NCI-H128 (cell line): ENCODE results near the gene CEP164.
"Not testable (repeated sequence)": the region's sequence is repeated elsewhere in the genome, so short reads cannot be mapped to it uniquely, and the experiment has no call there.

Experiments
- DNase-seq: peaks from one replicate; lab custom pipeline; 2025; ENCODE audit not compliant: unreplicated experiment; lab: John Stamatoyannopoulos, UW

CEP164 gene

DNA sequence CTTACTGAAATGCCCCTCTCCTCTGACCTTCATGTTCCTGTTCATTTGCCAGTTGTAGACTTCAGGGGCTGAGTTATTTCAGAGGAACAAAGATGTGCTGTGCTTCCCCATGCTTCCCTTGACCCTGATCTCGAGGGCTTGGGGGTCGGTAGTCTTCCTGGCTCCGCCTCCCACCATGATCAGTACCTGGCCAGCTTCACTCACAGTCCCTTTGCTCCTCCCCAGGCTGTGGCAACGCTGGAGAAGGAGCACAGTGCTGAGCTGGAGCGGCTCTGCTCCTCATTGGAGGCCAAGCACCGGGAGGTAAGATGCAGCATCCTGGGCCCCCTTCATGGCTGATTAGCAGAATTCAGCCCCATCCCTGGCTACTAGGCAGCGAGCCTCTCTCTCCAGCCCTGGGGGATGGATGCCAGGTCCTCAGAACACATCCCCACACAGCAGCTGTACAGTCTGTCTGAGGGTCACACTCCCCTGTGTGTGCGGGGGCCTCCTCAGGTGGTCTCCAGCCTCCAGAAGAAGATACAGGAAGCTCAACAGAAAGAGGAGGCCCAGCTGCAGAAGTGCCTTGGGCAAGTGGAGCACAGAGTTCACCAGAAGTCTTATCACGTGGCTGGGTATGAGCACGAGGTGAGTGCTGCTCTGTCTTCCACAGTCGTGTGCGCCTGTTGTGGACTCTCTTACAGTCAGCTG lies 64.5 kb downstream of the CEP164 start:
- no peak for DNase-seq

- DNase-seq = no peak
Measured at GRCh38 chr11:117392979-117393378, 65.3 kb downstream of the CEP164 start.

DNA sequence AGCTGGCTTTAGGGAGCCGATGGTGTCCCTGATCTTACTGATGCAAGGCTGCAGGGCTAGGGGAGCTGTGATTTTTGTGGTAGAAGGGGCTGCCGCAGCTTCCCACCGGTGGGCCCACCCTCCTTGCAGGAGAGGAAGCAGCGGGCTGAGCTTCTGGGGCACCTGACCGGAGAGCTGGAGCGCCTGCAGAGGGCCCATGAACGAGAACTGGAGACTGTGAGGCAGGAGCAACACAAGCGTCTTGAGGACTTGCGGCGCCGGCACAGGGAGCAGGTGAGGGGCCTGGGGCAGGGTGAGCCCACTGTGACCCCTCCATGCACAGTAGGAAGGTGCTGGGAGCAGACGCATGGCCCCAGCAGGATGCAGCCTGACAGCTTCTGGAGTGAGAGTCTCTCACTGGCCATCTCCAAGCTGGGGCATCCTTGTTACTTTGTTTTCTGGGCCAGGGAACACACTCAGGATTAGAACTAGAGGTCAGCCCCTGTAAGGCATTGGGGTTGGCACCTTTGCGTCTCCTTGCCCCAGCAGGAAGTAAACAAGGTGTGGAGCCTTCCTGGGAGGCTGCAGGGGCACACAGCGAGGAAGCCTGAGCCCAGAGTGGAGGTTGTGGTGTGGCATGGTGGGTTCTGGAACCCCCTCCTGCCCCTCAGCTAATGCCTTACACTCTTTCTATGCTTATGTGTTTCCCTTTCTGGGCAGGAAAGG lies 66.7 kb downstream of the CEP164 start:
- no peak for DNase-seq

GRCh38 chr11:117395476-117395875 lies 67.8 kb downstream of the CEP164 start:
- no peak for DNase-seq

GRCh38 chr11:117396970-117397369 lies 69.3 kb downstream of the CEP164 start:
- no peak for DNase-seq

GRCh38 chr11:117398618-117399017 lies 71.0 kb downstream of the CEP164 start:
- DNase-seq = not testable (repeated sequence)

GRCh38 chr11:117399100-117399840 lies 71.6 kb downstream of the CEP164 start:
- not testable (repeated sequence) for DNase-seq

DNA sequence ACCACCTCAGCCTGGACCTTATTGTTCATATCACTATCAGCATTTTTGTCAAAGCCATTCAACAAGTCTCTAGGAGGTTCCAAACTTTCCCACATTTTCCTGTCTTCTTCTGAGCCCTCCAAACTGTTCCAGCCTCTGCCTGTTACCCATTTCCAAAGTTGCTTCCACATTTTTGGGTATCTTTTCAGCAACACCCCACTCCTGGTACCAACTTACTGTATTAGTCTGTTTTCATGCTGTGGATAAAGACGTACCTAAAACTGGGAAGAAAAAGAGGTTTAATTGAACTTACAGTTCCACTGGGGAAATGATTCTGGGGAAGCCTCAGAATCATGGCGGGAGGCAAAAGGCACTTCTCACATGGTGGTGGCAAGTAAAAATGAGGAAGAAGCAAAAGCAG lies 78.2 kb downstream of the CEP164 start:
- not testable (repeated sequence) for DNase-seq

DNA sequence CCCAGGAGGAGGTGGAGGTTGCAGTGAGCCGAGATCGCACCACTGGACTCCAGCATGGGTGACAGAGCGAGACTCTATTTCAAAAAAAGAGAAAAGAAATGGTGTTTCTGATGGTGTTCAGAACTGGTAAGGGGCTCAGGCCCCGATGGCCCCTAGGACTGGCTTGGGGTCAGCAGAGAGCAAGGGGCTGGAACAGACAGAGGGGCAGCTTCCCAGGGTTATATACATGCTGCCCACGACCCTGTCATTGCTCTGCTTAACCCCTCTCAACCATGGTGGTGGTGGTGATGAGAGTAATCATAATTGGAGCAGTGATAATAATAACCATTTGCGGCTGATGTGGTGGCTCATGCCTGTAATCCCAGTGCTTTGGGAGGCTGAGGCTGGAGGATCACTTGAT lies 79.4 kb downstream of the CEP164 start:
- DNase-seq = no peak

DNA sequence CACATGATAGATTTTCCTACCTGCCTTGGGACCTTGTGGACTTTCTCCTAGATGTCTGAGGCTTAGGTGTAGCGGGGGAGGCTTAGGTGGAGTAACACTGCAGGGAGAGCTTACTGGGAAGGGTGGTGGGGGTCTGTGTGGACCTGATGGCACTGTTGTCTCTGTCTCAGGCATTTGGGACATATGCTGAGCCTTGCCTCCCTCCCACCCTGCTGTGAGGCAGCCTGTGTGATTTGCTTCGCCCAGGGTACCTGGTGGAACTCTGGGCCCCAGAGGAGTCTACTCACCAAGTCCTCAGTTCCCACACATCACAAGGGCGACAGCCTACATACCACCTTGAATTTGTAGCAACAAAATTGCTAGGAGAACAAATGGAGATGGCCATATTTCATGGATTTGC lies 80.7 kb downstream of the CEP164 start:
- DNase-seq = no peak

DNA sequence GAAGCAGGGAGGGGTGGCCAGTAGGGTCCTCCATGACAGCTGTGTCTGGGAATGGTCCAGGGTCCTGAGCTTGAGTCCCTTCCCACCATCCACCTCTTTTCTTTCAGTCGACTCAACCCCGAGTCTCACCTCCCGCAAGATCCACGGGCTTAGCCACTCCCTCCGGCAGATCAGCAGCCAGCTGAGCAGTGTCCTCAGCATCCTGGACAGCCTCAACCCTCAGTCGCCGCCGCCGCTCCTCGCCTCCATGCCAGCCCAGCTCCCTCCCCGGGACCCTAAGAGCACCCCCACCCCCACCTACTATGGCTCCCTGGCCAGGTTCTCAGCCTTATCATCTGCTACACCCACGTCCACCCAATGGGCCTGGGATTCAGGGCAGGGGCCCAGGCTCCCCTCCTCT lies 81.9 kb downstream of the CEP164 start:
- DNase-seq = no peak

GRCh38 chr11:117410238-117410637 lies 82.6 kb downstream of the CEP164 start:
- no peak for DNase-seq

GRCh38 chr11:117410861-117411710 lies 83.4 kb downstream of the CEP164 start:
- DNase-seq = no peak

DNA sequence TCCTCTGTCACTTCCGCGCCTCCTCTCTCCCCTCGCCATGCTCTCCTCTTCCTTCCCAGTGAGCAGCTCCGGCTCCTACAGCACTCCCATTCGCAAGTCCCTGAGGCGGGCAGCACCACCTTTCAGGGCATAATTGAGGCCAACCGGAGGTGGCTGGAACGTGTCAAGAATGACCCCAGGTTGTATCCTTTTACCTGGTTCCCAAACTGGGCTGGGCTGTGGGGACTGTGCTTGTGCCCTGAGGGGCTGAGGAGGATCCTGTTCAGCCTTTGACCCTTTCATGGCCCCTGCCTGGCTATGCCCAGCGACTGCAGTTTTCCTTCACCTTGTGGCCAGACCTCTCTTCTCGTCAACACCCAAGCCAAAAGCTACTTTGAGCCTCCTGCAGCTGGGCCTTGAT lies 84.1 kb downstream of the CEP164 start:
- no peak for DNase-seq

GRCh38 chr11:117412176-117412575 lies 84.5 kb downstream of the CEP164 start:
- no peak for DNase-seq

GRCh38 chr11:117412653-117413275 lies 85.1 kb downstream of the CEP164 start:
- no peak for DNase-seq

DNA sequence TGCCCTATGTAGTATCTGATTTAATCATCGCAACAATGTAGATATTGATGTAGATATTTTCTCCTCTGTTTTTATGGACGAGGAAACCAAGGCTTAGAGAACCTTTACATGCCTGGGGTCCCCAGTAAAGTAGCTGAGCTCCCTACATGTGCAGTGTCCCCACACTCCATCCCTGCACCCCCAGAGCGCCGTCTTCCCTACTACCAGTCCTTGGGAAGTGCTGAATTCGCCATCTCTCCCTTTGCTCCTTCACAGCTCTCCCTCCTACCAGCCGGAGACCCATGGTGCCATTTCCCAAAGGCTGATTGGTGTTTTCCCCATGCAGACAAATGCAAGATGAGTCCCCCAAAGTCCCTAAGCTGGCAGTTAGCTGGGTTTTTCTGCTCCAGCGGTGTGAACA lies 86.0 kb downstream of the CEP164 start:
- no peak for DNase-seq

DNA sequence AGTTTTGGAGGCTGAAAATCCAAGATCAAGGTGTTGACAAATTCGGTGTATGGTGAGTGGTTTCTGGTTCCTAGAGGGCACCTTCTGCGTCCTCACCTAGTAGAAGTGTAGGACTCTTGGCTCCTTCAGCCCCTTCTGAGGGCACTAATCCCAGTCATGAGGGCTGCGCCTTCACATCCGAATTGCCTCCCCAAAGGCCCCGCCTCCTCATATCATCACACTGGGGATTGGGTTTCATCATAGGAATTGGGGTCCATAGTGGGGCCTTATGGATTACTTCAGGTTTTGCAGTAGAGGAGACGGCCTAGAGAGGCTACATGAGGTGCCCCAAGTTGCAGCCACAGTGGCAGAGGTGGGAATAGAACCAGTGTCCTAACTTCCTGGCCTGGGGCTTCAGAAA lies 87.1 kb downstream of the CEP164 start:
- no peak for DNase-seq

GRCh38 chr11:117415358-117415896 lies 87.8 kb downstream of the CEP164 start:
- DNase-seq = no peak

DNA sequence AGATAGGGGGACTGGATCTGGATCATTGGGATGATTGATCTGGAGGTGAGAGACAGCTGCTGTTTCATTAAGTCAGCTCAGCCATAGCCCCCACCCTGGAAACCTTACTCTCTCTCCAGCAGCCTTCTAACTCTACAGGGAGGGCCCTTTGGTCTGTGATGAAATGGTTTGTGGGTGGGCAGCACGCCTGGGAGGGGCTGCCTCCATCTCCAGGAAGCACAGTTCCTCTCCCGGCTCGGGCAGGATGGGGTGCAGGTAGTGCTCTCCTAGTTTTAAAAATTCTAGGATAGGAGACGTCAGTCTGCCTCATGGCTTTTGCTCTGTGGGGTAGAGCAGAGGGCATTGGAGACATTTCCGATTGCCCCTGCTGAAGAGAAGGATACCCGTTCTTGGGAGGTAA lies 89.7 kb downstream of the CEP164 start:
- no peak for DNase-seq
